PFSK-1 (cell line): ENCODE results near the gene AMBRA1.

Experiments
- FOXP2 ChIP-seq: optimal IDR thresholded peaks from 2 replicates; pipeline ENCODE3; 2011; ENCODE audit warnings: borderline replicate concordance, control low read depth, inconsistent platforms; ENCODE audit not compliant: insufficient read depth; ENCODE audit errors: extremely low read length, extremely low read depth
- POLR2AphosphoS5 ChIP-seq: IDR thresholded peaks from 2 replicates; pipeline ENCODE4 v1.6.1; 2012; ENCODE audit warnings: low read depth, mild to moderate bottlenecking, control low read depth, low read length, moderate library complexity
- REST ChIP-seq, 2 experiments: IDR thresholded peaks; 2 replicates each; pipeline versions ENCODE4 v1.6.1 to v1.8.0; 2011 to 2012; ENCODE audit warnings: low read depth in 2 of 2, low read length in 2 of 2, control low read depth in 1 of 2, inconsistent platforms in 1 of 2, mild to moderate bottlenecking in 1 of 2, moderate library complexity in 1 of 2; ENCODE audit not compliant: insufficient read depth in 1 of 2
- SIN3A ChIP-seq: IDR thresholded peaks from 2 replicates; pipeline ENCODE4 v1.6.1; 2012; ENCODE audit warnings: mild to moderate bottlenecking, low read length, moderate library complexity, borderline replicate concordance; ENCODE audit not compliant: insufficient read depth
- TAF1 ChIP-seq: IDR thresholded peaks from 2 replicates; pipeline ENCODE4 v1.6.1; 2012; ENCODE audit warnings: low read length, control low read depth, borderline replicate concordance; ENCODE audit not compliant: insufficient read depth

The AMBRA1 gene

GRCh38 chr11:46618837-46619236 lies 25.0 kb upstream of the AMBRA1 start:
- no peak for TF ChIP-seq SIN3A
- no peak for TF ChIP-seq POLR2AphosphoS5
- no peak for TF ChIP-seq FOXP2
- TF ChIP-seq REST (IDR thresholded peaks at IDR 0.05; ENCODE audit: insufficient read depth in 1 of 2, low read depth in 2 of 2, low read length in 2 of 2), result no peak
- no peak for TF ChIP-seq TAF1

- TF ChIP-seq POLR2AphosphoS5, result no peak
- no peak for TF ChIP-seq SIN3A
- TF ChIP-seq FOXP2, result no peak
- TF ChIP-seq TAF1, result no peak
- TF ChIP-seq REST (IDR thresholded peaks at IDR 0.05; ENCODE audit: insufficient read depth in 1 of 2, low read depth in 2 of 2, low read length in 2 of 2), result no peak
Measured at GRCh38 chr11:46617972-46618314, 24.1 kb upstream of the AMBRA1 start.

GRCh38 chr11:46617134-46617971 lies 23.5 kb upstream of the AMBRA1 start, which contains the start of the genes ATG13 and HARBI1:
Gene ATG13, plus strand, starts transcription at chr11:46617553. Its CDS starts 26,739 bp downstream, at chr11:46644292.
Gene HARBI1, minus strand, starts transcription at chr11:46617227. Its CDS starts 990 bp downstream, at chr11:46616237.
- TF ChIP-seq FOXP2 (peak; percentile 93), TAF1 (peak; percentile 59; the same call in 1 of the 2 replicates), POLR2AphosphoS5 (peak; percentile 59; the same call in 1 of the 2 replicates), REST (IDR thresholded peaks at IDR 0.05; ENCODE audit: insufficient read depth in 1 of 2, low read depth in 2 of 2, low read length in 2 of 2) (no peak), SIN3A (peak; percentile 83; the same call in 1 of the 2 replicates)

GRCh38 chr11:46616551-46617133 lies 22.8 kb upstream of the AMBRA1 start:
- no peak; the same call in 1 of the 2 replicates for TF ChIP-seq TAF1
- no peak for TF ChIP-seq REST (IDR thresholded peaks at IDR 0.05; ENCODE audit: insufficient read depth in 1 of 2, low read depth in 2 of 2, low read length in 2 of 2)
- no peak for TF ChIP-seq SIN3A
